Liver (tissue), 3 donors: ENCODE results near the gene HSFX2.

Source experiments
- ATF3 ChIP-seq: IDR thresholded peaks from 2 replicates; pipeline ENCODE4 v1.6.1; 2016; ENCODE audit warnings: antibody characterized with exemption
- CTCF ChIP-seq: fragments of 150-350 bp; IDR thresholded peaks from 2 replicates; pipeline ENCODE4 v1.5.1; 2017; ENCODE audit warnings: improper control_type of control experiment, low read depth, low read length; ENCODE audit not compliant: missing input control
- JUND ChIP-seq, 2 donors: IDR thresholded peaks; 2 replicates each; pipeline ENCODE4 v1.6.1; 2016; ENCODE audit warnings: antibody characterized with exemption in 2 of 2
- MAX ChIP-seq: IDR thresholded peaks from 2 replicates; pipeline ENCODE4 v1.6.1; 2016; ENCODE audit warnings: antibody characterized with exemption
- NR2F2 ChIP-seq: IDR thresholded peaks from 2 replicates; pipeline ENCODE4 v1.6.1; 2016; ENCODE audit warnings: antibody characterized with exemption
- REST ChIP-seq: IDR thresholded peaks from 2 replicates; pipeline ENCODE4 v1.6.1; 2016; ENCODE audit warnings: antibody characterized with exemption, mild to moderate bottlenecking
- SP1 ChIP-seq: IDR thresholded peaks from 2 replicates; pipeline ENCODE4 v1.6.1; 2018; ENCODE audit warnings: antibody characterized with exemption, mild to moderate bottlenecking
- TAF1 ChIP-seq: conservative IDR thresholded peaks from 2 replicates; pipeline ENCODE4 v1.6.1; 2016; ENCODE audit warnings: antibody characterized with exemption, mild to moderate bottlenecking
- YY1 ChIP-seq: IDR thresholded peaks from 2 replicates; pipeline ENCODE4 v1.6.1; 2016; ENCODE audit warnings: antibody characterized with exemption, mild to moderate bottlenecking
- ZBTB33 ChIP-seq: IDR thresholded peaks from 2 replicates; pipeline ENCODE4 v1.6.1; 2016; ENCODE audit warnings: antibody characterized with exemption
- donor health status: healthy.
- donor health status: healthy.

- TF ChIP-seq MAX, result no peak
- no peak for TF ChIP-seq CTCF
- TF ChIP-seq ZBTB33, result no peak
- TF ChIP-seq ATF3, result no peak
- no peak for TF ChIP-seq TAF1
- no peak for TF ChIP-seq JUND (IDR thresholded peaks at IDR 0.05)
- TF ChIP-seq REST, result no peak
- TF ChIP-seq YY1, result no peak
- no peak for TF ChIP-seq NR2F2
- no peak for TF ChIP-seq SP1
These were observed 16.6 kb upstream of the HSFX2 start for GRCh38 chrX:149611623-149612175.
